H54 (cell line): Measurements from ENCODE around the gene SOWAHC.

Source experiments
- DNase-seq: peaks from one replicate; pipeline ENCODE4 v3.0.0; 2011; ENCODE audit warnings: low spot score, mixed read lengths; ENCODE audit not compliant: insufficient read length
- FAIRE-seq: peaks from 3 replicates; lab custom pipeline; 2011; peaks lifted over from hg19 to GRCh38; lab: Jason Lieb, UNC
- POLR2A ChIP-seq: IDR thresholded peaks from 2 replicates; pipeline ENCODE4 v1.6.1; 2011; ENCODE audit warnings: low read depth, mild to moderate bottlenecking, low read length

SOWAHC gene

GRCh38 chr2:109646961-109647360, 32.8 kb downstream of the SOWAHC start:
- no peak for TF ChIP-seq POLR2A
- FAIRE-seq (no peak), DNase-seq (peak; percentile 25)

- no peak for TF ChIP-seq POLR2A
- peak; percentile 33 for DNase-seq
- FAIRE-seq, result no peak
Observed at GRCh38 chr2:109647636-109648035, 33.5 kb downstream of the SOWAHC start.

GRCh38 chr2:109648041-109648527, 33.9 kb downstream of the SOWAHC start:
- peak; percentile 23 for DNase-seq
- no peak for TF ChIP-seq POLR2A
- FAIRE-seq, result no peak

DNA sequence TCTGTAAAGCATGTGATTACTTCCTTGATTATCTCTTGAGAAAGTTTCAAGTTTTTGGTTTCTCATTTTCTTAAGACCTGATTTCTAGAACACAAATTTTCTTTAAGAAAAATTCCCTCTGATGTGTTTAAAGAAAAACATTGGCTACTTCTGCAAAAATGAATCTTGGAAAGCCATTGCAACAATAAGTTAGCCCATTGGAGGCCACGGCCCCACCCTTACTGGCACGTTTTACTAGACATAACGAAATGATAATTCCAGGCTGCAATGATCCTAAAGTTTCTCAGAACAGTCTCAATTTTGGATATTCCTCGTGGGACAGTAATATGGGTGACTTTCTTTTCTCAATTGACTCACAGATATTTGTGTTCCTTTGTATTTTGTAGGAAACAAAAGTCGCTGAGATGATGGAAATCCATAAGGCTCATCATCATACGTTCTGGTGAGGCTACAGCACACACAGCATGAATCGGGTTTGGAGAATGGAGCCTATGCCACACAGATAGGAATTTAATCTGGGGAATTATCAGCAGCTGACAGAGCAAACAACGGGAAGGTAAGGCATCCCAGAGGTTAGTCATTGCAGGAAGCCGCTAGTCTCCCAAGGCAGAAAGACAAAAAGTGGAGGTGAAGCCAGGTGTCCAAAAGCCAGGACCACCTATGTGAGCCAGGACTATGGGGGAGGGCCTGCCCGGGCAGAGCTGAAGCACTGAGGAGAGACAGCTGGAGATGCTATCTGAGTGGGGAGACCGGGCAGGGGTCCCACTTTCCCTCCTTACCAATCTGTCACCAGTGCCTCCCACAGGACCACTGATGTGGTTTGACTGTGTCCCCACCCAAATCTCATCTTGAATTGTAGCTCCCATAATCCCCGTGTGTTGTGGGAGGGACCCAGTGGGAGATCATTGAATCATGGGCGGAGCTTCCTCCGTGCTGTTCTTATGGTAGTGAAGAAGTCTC, 35.9 kb downstream of the SOWAHC start:
- no peak for TF ChIP-seq POLR2A
- FAIRE-seq (no peak), DNase-seq (no peak)

GRCh38 chr2:109654326-109655050, 40.3 kb downstream of the SOWAHC start:
- DNase-seq, result no peak
- no peak for FAIRE-seq
- no peak for TF ChIP-seq POLR2A

GRCh38 chr2:109655287-109655686, 41.1 kb downstream of the SOWAHC start:
- no peak for TF ChIP-seq POLR2A
- no peak for FAIRE-seq
- no peak for DNase-seq

- FAIRE-seq (no peak), DNase-seq (no peak)
- no peak for TF ChIP-seq POLR2A
Observed at GRCh38 chr2:109659396-109660045, 45.4 kb downstream of the SOWAHC start.

GRCh38 chr2:109660046-109660860, 46.1 kb downstream of the SOWAHC start:
- FAIRE-seq (no peak), DNase-seq (no peak)
- TF ChIP-seq POLR2A, result no peak

GRCh38 chr2:109662889-109663288, 48.7 kb downstream of the SOWAHC start:
- FAIRE-seq (no peak), DNase-seq (no peak)
- no peak for TF ChIP-seq POLR2A

DNA sequence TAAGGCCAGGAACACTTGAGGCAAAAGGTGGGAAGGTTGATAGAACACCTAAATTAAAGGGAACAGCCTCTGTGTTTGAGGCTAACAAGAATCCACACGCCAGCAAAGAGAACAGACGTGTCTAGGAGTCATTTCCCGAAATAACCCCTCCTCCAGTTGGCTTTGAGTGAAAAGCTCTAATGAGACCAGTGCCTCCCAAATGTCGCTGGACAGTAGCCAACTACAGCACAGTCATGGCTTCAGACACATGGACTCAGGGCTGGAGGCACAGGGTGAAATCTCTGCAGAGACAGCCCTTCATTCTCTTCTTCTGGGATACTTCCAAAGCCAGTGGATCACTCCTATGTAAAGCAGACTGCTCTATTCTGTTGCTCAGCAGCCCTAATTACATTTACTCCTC, 49.6 kb downstream of the SOWAHC start:
- no peak for TF ChIP-seq POLR2A
- FAIRE-seq, result no peak

GRCh38 chr2:109666466-109666865, 52.3 kb downstream of the SOWAHC start:
- FAIRE-seq, result no peak
- TF ChIP-seq POLR2A, result no peak
- DNase-seq, result no peak

More for the DNA sequence above, 49.6 kb downstream of the SOWAHC start:
- DNase-seq, result no peak
